HEK293 (cell line): ENCODE results near the gene RNF138.

Experiments
- HOXA7 ChIP-seq: sonication (generic); formaldehyde crosslinking; IDR thresholded peaks from 2 replicates; pipeline ENCODE4 v1.8.1; 2022; ENCODE audit warnings: missing genetic modification reagents, borderline replicate concordance
- OVOL3 ChIP-seq: fragments of 450-650 bp; formaldehyde crosslinking; IDR thresholded peaks from 2 replicates; pipeline ENCODE4 v1.5.1; 2016; ENCODE audit warnings: missing biosample characterization, missing genetic modification characterization
- PRDM2 ChIP-seq: fragments of 450-650 bp; formaldehyde crosslinking; IDR thresholded peaks from 2 replicates; pipeline ENCODE4 v1.5.1; 2016; ENCODE audit warnings: missing biosample characterization, missing genetic modification characterization, borderline replicate concordance
- PRDM4 ChIP-seq: fragments of 450-650 bp; formaldehyde crosslinking; IDR thresholded peaks from 2 replicates; pipeline ENCODE4 v1.5.1; 2017; ENCODE audit warnings: missing biosample characterization, missing genetic modification characterization
- YY1 ChIP-seq: fragments of 450-650 bp; formaldehyde crosslinking; IDR thresholded peaks from 2 replicates; pipeline ENCODE4 v1.5.1; 2018; ENCODE audit warnings: missing biosample characterization, missing genetic modification characterization
- ZBTB20 ChIP-seq: fragments of 450-650 bp; formaldehyde crosslinking; IDR thresholded peaks from 2 replicates; pipeline ENCODE4 v1.5.1; 2016; ENCODE audit warnings: missing biosample characterization, missing genetic modification characterization
- ZBTB21 ChIP-seq: fragments of 450-650 bp; formaldehyde crosslinking; IDR thresholded peaks from 2 replicates; pipeline ENCODE4 v1.5.1; 2017; ENCODE audit warnings: missing biosample characterization, missing genetic modification characterization
- ZNF133 ChIP-seq: fragments of 450-650 bp; formaldehyde crosslinking; IDR thresholded peaks from 2 replicates; pipeline ENCODE4 v1.5.1; 2016; ENCODE audit warnings: missing biosample characterization, missing genetic modification characterization
- ZNF140 ChIP-seq: fragments of 450-650 bp; formaldehyde crosslinking; IDR thresholded peaks from 2 replicates; pipeline ENCODE4 v1.5.1; 2016; ENCODE audit warnings: missing biosample characterization, missing genetic modification characterization
- ZNF184 ChIP-seq: fragments of 450-650 bp; IDR thresholded peaks from 2 replicates; pipeline ENCODE4 v1.5.1; 2018; ENCODE audit warnings: missing biosample characterization, mild to moderate bottlenecking, missing genetic modification characterization
- ZNF248 ChIP-seq: fragments of 450-650 bp; formaldehyde crosslinking; IDR thresholded peaks from 2 replicates; pipeline ENCODE4 v1.5.1; 2017; ENCODE audit warnings: missing biosample characterization, missing genetic modification characterization
- ZNF354C ChIP-seq: fragments of 450-650 bp; formaldehyde crosslinking; IDR thresholded peaks from 2 replicates; pipeline ENCODE4 v1.5.1; 2016; ENCODE audit warnings: missing biosample characterization, missing genetic modification characterization, low read depth, borderline replicate concordance
- ZNF426 ChIP-seq: fragments of 450-650 bp; formaldehyde crosslinking; IDR thresholded peaks from 2 replicates; pipeline ENCODE4 v1.5.1; 2017; ENCODE audit warnings: missing biosample characterization, missing genetic modification characterization, mild to moderate bottlenecking, inconsistent platforms, moderate library complexity
- ZNF530 ChIP-seq: fragments of 450-650 bp; formaldehyde crosslinking; IDR thresholded peaks from 2 replicates; pipeline ENCODE4 v1.5.1; 2016; ENCODE audit warnings: low read depth, missing biosample characterization, missing genetic modification characterization
- ZNF571 ChIP-seq: fragments of 450-650 bp; formaldehyde crosslinking; IDR thresholded peaks from 2 replicates; pipeline ENCODE4 v1.5.0; 2017; ENCODE audit warnings: missing biosample characterization, missing genetic modification characterization
- ZNF660 ChIP-seq: fragments of 450-650 bp; IDR thresholded peaks from 2 replicates; pipeline ENCODE4 v1.5.1; 2018; ENCODE audit warnings: missing biosample characterization, mild to moderate bottlenecking, missing genetic modification characterization
- ZNF664 ChIP-seq: fragments of 450-650 bp; formaldehyde crosslinking; IDR thresholded peaks from 2 replicates; pipeline ENCODE4 v1.5.1; 2016; ENCODE audit warnings: missing biosample characterization, missing genetic modification characterization
- ZNF768 ChIP-seq: fragments of 450-650 bp; formaldehyde crosslinking; IDR thresholded peaks from 2 replicates; pipeline ENCODE4 v1.5.1; 2018; ENCODE audit warnings: missing biosample characterization, mild to moderate bottlenecking, missing genetic modification characterization
- TF ChIP-seq, protein P1 (sequence below): fragments of 450-650 bp; IDR thresholded peaks from 2 replicates; pipeline ENCODE4 v1.5.1; 2018; ENCODE audit warnings: missing biosample characterization, mild to moderate bottlenecking, missing genetic modification characterization
- TF ChIP-seq, protein P2 (sequence below): fragments of 450-650 bp; formaldehyde crosslinking; IDR thresholded peaks from 2 replicates; pipeline ENCODE4 v1.5.1; 2017; ENCODE audit warnings: missing biosample characterization, missing genetic modification characterization
- TF ChIP-seq, protein P3 (sequence below): fragments of 450-650 bp; formaldehyde crosslinking; IDR thresholded peaks from 2 replicates; pipeline ENCODE4 v1.5.1; 2016; ENCODE audit warnings: missing biosample characterization, missing genetic modification characterization, borderline replicate concordance
- TF ChIP-seq, protein P4 (sequence below): fragments of 450-650 bp; formaldehyde crosslinking; IDR thresholded peaks from 2 replicates; pipeline ENCODE4 v1.5.1; 2016; ENCODE audit warnings: missing biosample characterization, missing genetic modification characterization

The RNF138 gene

DNA sequence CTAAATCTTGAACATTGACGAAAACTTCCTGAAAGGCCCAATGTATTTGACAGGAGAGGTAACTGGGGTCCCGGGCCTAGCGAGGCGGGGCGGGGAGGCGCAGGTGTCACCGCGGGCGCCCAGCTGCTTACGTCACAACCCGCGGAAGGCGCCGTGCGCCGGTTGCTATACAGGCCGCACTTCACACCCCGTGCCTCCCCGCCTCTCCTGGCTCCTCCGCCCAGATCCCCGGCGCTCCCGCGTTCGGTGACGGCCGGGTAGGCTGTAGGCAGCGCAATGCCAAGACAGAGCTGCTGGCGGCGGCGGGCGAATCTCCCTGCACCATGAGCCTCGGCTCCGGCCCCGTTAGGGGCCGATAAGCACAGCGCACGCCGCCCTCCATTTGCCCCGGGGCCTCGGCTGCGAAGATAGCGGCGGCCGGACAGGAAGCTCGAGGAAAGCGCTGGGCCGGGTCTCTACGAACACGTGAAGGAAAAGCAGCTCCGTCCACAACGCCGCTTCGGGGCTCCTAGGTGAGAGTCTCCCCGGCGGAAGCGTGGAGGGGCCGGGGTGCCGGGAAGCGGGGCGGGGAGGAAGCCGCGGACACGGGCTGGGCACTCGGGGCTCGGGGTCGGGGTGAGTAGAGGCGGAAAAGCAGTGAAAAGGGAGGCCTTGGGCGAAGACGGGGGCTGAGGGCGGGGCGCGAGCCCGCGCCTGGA is at the start of gene RNF138 (continued):
- TF ChIP-seq, protein P1, sequence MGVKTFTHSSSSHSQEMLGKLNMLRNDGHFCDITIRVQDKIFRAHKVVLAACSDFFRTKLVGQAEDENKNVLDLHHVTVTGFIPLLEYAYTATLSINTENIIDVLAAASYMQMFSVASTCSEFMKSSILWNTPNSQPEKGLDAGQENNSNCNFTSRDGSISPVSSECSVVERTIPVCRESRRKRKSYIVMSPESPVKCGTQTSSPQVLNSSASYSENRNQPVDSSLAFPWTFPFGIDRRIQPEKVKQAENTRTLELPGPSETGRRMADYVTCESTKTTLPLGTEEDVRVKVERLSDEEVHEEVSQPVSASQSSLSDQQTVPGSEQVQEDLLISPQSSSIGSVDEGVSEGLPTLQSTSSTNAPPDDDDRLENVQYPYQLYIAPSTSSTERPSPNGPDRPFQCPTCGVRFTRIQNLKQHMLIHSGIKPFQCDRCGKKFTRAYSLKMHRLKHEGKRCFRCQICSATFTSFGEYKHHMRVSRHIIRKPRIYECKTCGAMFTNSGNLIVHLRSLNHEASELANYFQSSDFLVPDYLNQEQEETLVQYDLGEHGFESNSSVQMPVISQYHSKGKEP: no peak
- TF ChIP-seq ZNF768 (tag by site-specific recombination) (no peak), ZBTB20 (tag by site-specific recombination) (peak; percentile 62), ZNF140 (tag by site-specific recombination) (no peak), ZNF530 (tag by site-specific recombination) (no peak), ZNF354C (tag by site-specific recombination) (no peak), ZNF248 (tag by site-specific recombination) (no peak), YY1 (tag by site-specific recombination) (peak; percentile 38; the same call in 1 of the 2 replicates), ZNF184 (tag by site-specific recombination) (no peak), PRDM2 (tag by site-specific recombination) (no peak), ZNF133 (tag by site-specific recombination) (no peak), ZNF571 (tag by site-specific recombination) (no peak), OVOL3 (0 out of 2 replicates have a peak, but pooled peaks have one; percentile 42), PRDM4 (tag by site-specific recombination) (no peak), ZNF664 (no peak), HOXA7 (CRISPR knock-in tag) (no peak), ZBTB21 (tag by site-specific recombination) (peak; percentile 79; the same call in 1 of the 2 replicates), ZNF660 (tag by site-specific recombination) (peak; percentile 50; the same call in 1 of the 2 replicates), ZNF426 (tag by site-specific recombination) (no peak)
- TF ChIP-seq, protein P2, sequence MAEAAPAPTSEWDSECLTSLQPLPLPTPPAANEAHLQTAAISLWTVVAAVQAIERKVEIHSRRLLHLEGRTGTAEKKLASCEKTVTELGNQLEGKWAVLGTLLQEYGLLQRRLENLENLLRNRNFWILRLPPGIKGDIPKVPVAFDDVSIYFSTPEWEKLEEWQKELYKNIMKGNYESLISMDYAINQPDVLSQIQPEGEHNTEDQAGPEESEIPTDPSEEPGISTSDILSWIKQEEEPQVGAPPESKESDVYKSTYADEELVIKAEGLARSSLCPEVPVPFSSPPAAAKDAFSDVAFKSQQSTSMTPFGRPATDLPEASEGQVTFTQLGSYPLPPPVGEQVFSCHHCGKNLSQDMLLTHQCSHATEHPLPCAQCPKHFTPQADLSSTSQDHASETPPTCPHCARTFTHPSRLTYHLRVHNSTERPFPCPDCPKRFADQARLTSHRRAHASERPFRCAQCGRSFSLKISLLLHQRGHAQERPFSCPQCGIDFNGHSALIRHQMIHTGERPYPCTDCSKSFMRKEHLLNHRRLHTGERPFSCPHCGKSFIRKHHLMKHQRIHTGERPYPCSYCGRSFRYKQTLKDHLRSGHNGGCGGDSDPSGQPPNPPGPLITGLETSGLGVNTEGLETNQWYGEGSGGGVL (tag by site-specific recombination): 0 out of 2 replicates have a peak, but pooled peaks have one; percentile 25
- TF ChIP-seq, protein P3, sequence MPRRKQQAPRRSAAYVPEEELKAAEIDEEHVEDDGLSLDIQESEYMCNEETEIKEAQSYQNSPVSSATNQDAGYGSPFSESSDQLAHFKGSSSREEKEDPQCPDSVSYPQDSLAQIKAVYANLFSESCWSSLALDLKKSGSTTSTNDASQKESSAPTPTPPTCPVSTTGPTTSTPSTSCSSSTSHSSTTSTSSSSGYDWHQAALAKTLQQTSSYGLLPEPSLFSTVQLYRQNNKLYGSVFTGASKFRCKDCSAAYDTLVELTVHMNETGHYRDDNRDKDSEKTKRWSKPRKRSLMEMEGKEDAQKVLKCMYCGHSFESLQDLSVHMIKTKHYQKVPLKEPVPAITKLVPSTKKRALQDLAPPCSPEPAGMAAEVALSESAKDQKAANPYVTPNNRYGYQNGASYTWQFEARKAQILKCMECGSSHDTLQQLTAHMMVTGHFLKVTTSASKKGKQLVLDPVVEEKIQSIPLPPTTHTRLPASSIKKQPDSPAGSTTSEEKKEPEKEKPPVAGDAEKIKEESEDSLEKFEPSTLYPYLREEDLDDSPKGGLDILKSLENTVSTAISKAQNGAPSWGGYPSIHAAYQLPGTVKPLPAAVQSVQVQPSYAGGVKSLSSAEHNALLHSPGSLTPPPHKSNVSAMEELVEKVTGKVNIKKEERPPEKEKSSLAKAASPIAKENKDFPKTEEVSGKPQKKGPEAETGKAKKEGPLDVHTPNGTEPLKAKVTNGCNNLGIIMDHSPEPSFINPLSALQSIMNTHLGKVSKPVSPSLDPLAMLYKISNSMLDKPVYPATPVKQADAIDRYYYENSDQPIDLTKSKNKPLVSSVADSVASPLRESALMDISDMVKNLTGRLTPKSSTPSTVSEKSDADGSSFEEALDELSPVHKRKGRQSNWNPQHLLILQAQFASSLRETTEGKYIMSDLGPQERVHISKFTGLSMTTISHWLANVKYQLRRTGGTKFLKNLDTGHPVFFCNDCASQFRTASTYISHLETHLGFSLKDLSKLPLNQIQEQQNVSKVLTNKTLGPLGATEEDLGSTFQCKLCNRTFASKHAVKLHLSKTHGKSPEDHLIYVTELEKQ (tag by site-specific recombination): no peak
- TF ChIP-seq, protein P4, sequence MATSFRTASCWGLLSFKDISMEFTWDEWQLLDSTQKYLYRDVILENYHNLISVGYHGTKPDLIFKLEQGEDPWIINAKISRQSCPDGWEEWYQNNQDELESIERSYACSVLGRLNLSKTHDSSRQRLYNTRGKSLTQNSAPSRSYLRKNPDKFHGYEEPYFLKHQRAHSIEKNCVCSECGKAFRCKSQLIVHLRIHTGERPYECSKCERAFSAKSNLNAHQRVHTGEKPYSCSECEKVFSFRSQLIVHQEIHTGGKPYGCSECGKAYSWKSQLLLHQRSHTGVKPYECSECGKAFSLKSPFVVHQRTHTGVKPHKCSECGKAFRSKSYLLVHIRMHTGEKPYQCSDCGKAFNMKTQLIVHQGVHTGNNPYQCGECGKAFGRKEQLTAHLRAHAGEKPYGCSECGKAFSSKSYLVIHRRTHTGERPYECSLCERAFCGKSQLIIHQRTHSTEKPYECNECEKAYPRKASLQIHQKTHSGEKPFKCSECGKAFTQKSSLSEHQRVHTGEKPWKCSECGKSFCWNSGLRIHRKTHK (tag by site-specific recombination): no peak
